GM12872 (cell line): ENCODE data around the gene SMC1A.

Source experiments
- CTCF ChIP-seq: IDR thresholded peaks from 3 replicates; pipeline ENCODE4 v1.5.1; 2011; ENCODE audit warnings: low read depth, mild to moderate bottlenecking, low read length, moderate library complexity; ENCODE audit not compliant: insufficient read depth

The SMC1A gene

GRCh38 chrX:53412446-53412845 lies 10.0 kb downstream of the SMC1A start:
- TF ChIP-seq CTCF: no peak

GRCh38 chrX:53403535-53403934 lies 18.9 kb downstream of the SMC1A start:
- no peak for TF ChIP-seq CTCF

- TF ChIP-seq CTCF: no peak
Observed at GRCh38 chrX:53398216-53398615, 24.2 kb downstream of the SMC1A start.

GRCh38 chrX:53395605-53396298 lies 26.7 kb downstream of the SMC1A start:
- TF ChIP-seq CTCF: no peak

- no peak for TF ChIP-seq CTCF
Observed at GRCh38 chrX:53383376-53384076, 38.9 kb downstream of the SMC1A start.

GRCh38 chrX:53379747-53380146 lies 42.7 kb downstream of the SMC1A start:
- TF ChIP-seq CTCF: no peak

GRCh38 chrX:53379008-53379710 lies 43.3 kb downstream of the SMC1A start:
- no peak for TF ChIP-seq CTCF
